Upper lobe of right lung (tissue), 1 donor: Measurements from ENCODE around the gene SERINC4. TPM values are rescaled to one million over a fixed set of nuclear protein-coding genes. Genes with fewer than 3 reads are reported as not detected.

ENCODE experiments used
- ATAC-seq: fragments of 200-7000 bp; cut with Tn5 transposase; one replicate; pipeline ENCODE4 v1.9.1; 2020; ENCODE audit warnings: mild to moderate bottlenecking, moderate library complexity
- DNase-seq: peaks from one replicate; pipeline ENCODE4 v3.0.0-alpha.2; 2020
- H3K27ac ChIP-seq: fragments of 200-600 bp; one replicate; pipeline ENCODE4 v1.8.0; 2022
- H3K27me3 ChIP-seq: fragments of 200-600 bp; one replicate; pipeline ENCODE4 v1.8.0; 2022; ENCODE audit warnings: mild to moderate bottlenecking
- H3K36me3 ChIP-seq: fragments of 200-600 bp; one replicate; pipeline ENCODE4 v1.8.0; 2022
- H3K4me1 ChIP-seq: fragments of 200-600 bp; one replicate; pipeline ENCODE4 v1.8.0; 2022
- H3K4me3 ChIP-seq: fragments of 200-600 bp; one replicate; pipeline ENCODE4 v1.8.0; 2022; ENCODE audit warnings: mild to moderate bottlenecking
- H3K9me3 ChIP-seq: fragments of 200-600 bp; one replicate; pipeline ENCODE4 v1.8.0; 2022
- intact Hi-C: fragments of 100-400 bp; cut with DNase I; formaldehyde crosslinking; loops from one replicate; pipeline ENCODE4 v1.11.0; 2022
- total RNA-seq: library from RNA; stranded (reverse); fragmentation: NEBNext Ultra II Directional; extraction: Animal tissue kit (Norgen Biotek cat#: 25700); gene quantifications from one replicate; pipeline ENCODE4 v1.2.1, GENCODE V29; 2021
- TF ChIP-seq, protein P1 (sequence below): fragments of 200-600 bp; IDR thresholded peaks from one replicate; pipeline ENCODE4 v1.8.0; 2022; ENCODE audit warnings: antibody characterized with exemption
- donor health status: DM: no; HTN: yes; CAD: no; lungs with severe emphysema.

SERINC4 gene
- total RNA-seq, 1 donor from 2014 or later: not detected

- Histone ChIP-seq H3K9me3 (no peaks in the 10 kb centered on the region), H3K27me3 (no peaks in the 10 kb centered on the region), H3K27ac (no peak overlapping the region), H3K4me3 (no peak overlapping the region), H3K4me1 (peaks cover 51% of the 10 kb centered on the region), H3K36me3 (peaks cover 55% of the 10 kb centered on the region)
- intact Hi-C loops: no loop called here
- DNase-seq (no peak), ATAC-seq (no peak)
- TF ChIP-seq, protein P1, sequence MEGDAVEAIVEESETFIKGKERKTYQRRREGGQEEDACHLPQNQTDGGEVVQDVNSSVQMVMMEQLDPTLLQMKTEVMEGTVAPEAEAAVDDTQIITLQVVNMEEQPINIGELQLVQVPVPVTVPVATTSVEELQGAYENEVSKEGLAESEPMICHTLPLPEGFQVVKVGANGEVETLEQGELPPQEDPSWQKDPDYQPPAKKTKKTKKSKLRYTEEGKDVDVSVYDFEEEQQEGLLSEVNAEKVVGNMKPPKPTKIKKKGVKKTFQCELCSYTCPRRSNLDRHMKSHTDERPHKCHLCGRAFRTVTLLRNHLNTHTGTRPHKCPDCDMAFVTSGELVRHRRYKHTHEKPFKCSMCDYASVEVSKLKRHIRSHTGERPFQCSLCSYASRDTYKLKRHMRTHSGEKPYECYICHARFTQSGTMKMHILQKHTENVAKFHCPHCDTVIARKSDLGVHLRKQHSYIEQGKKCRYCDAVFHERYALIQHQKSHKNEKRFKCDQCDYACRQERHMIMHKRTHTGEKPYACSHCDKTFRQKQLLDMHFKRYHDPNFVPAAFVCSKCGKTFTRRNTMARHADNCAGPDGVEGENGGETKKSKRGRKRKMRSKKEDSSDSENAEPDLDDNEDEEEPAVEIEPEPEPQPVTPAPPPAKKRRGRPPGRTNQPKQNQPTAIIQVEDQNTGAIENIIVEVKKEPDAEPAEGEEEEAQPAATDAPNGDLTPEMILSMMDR: no peak
Measured at GRCh38 chr15:43796566-43796965, 3.5 kb downstream of the SERINC4 start.

GRCh38 chr15:43795997-43796396, 4.0 kb downstream of the SERINC4 start:
- Histone ChIP-seq H3K36me3 (peaks cover 52% of the 10 kb centered on the region), H3K4me1 (peaks cover 46% of the 10 kb centered on the region), H3K4me3 (no peak overlapping the region), H3K9me3 (no peaks in the 10 kb centered on the region), H3K27ac (no peak overlapping the region), H3K27me3 (no peaks in the 10 kb centered on the region)
- ATAC-seq (no peak), DNase-seq (no peak)
- TF ChIP-seq, protein P1: no peak
- intact Hi-C loops: no loop called here

DNA sequence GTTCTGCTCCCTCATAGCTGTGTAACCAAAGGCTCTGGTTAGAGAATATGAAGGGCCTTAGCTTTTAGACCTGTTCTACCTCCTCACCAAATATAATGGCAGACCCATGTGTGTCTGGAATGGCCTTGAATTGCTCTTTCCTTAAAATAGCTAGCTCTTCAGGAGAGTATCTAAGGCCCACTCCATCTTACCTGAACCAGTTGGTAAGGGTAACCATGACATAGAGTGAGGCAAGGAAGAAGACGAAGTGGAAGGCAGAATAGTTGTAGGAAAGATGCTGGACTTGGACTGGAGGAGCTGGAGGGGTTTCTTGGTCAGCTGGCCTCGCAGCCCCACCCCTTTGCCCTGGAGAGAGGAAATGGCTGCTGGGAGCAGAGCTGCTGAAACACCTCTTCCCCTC, 4.8 kb downstream of the SERINC4 start:
- Histone ChIP-seq H3K9me3 (no peaks in the 10 kb centered on the region), H3K4me1 (peaks cover 45% of the 10 kb centered on the region), H3K27me3 (no peaks in the 10 kb centered on the region), H3K4me3 (no peak overlapping the region), H3K36me3 (peaks cover 52% of the 10 kb centered on the region), H3K27ac (peak overlapping the region; percentile 98)
- ATAC-seq (no peak), DNase-seq (no peak)
- TF ChIP-seq, protein P1: no peak
- intact Hi-C loops: no loop called here

DNA sequence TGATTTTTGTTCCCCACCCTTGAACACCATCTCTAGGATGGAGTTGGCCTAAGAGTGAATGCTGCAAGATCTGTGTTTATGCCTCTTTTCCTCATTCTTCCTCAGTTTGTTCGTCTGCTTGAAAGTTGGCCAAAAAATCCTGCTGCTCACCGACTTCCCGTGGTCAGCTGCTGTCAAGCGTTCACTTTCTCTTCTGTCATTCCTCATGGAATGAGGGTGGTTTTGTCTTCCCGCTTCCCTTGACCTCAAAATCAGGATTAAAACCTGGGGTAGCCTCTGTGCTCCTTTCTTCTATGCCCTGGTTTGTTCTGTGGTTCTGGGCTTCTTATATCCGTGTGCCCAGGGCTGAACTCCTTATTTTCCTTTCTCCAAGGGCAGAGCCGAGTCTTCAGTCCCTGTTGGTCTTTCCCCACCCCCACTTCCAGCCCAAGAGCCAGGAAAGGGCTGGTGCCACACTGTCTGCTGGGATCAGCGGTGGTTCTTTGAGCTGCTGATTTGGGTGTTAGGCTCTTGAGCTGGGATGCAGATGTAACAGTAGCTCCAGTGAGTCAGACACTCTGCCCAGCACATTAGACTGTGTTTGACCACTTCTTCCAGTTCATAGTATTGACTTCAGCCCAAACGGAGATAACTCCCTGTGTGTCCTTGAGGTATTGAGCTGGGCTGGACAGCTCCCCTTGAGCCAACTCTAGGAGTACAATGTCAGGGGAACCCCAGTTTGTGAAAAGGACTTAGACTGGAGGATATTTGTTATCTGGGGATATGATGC, 5.6 kb downstream of the SERINC4 start:
- Histone ChIP-seq H3K4me3 (peak overlapping the region; percentile 94), H3K27ac (peak overlapping the region; percentile 98), H3K36me3 (peaks cover 46% of the 10 kb centered on the region), H3K9me3 (no peaks in the 10 kb centered on the region), H3K4me1 (peaks cover 38% of the 10 kb centered on the region), H3K27me3 (no peaks in the 10 kb centered on the region)
- intact Hi-C loops: no loop called here
- ATAC-seq (no peak), DNase-seq (no peak)
- TF ChIP-seq, protein P1: no peak

GRCh38 chr15:43793647-43794046, 6.4 kb downstream of the SERINC4 start:
- TF ChIP-seq, protein P1: no peak
- DNase-seq: no peak
- no peak for ATAC-seq
- H3K4me3 ChIP-seq: peak overlapping the region; percentile 94
- H3K9me3 ChIP-seq: no peaks in the 10 kb centered on the region
- H3K27ac ChIP-seq: peak overlapping the region; percentile 98
- no peaks in the 10 kb centered on the region for H3K27me3 ChIP-seq
- H3K4me1 ChIP-seq: peaks cover 37% of the 10 kb centered on the region
- intact Hi-C loops: no loop called here
- H3K36me3 ChIP-seq: peaks cover 39% of the 10 kb centered on the region
